Measurements from ENCODE around the gene SYF2. TPM values are rescaled to one million over a fixed set of nuclear protein-coding genes. Genes with fewer than 3 reads are reported as not detected.

SYF2 gene
- polyA plus RNA-seq, 1 experiment, result 15.0 TPM

DNA sequence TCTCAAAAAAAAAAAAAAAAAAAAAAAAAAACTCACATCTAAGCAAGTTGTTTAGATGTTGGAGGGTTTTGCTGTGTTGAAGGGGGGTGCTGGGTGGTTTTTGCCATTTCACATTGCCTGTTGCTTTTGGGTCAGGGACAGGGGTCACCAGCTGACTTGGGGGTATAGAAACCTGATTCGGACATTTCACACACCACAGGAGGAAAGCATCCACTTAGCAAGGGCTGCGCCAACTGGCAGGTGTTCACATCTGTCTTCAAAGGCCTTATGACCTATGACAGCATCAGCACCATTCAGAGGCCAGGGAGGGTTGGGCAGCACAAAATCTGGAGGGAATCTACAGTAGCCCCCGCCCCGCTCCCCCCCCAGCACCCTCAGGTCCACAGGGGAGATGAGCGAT lies 45.2 kb downstream of the SYF2 start:
- CTCF ChIA-PET, result interaction anchor here (1.3 kb wide), 1 partner anchor 13 kb away, joined by 3 read pairs; no protein-coding TSS in a partner anchor

DNA sequence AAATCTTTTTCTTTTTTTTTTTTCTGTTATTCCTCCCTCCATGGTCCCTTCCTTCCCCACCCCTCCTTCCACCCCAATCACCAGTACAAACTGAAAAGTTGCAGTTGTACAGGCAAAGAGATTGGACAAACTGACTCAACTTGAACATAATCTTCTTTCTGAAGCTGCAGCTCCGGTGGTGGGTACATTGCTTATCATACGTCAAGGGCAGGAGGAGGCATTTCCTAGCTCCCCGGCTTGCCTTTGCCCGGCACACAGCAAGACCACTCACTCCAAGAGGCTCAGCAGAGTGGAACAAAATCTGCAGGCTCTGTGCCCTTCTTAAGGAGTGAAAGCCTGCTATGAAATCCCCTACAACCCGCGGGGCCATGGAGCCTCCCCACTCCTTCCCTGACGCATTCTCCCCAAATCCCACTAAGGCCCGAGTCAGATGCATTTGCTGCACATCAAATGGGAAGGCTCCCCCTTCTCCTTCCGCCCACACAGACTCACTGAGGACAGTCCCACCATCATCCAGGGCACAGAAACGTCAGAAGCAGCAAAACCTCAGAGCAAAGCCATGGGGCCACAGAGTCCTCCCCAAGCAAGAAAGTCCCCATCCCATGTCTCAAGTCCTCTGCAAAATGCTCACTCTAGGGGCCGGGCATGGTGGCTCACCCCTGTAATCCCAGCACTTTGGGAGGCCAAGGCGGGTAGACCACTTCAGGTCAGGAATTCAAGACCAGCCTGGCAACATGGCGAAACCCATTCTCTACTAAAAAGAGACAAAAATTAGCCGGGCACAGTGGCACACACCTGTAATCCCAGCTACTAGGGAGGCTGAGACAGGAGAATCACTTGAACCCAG lies 45.9 kb downstream of the SYF2 start:
- CTCF ChIA-PET, result interaction anchor here (1.7 kb wide), 1 partner anchor 18 kb away, joined by 6 read pairs; no protein-coding TSS in a partner anchor
- no peak overlapping the region for H3K4me3 ChIP-seq (ENCODE audit: low read depth, low read length)
- no peaks in the 10 kb centered on the region for H3K36me3 ChIP-seq (ENCODE audit: control insufficient read depth, insufficient read depth, low read length)
- no peak for DNase-seq (ENCODE audit: low read depth)
- POLR2A ChIA-PET, result no interaction called here
- no peak for TF ChIP-seq CTCF (IDR thresholded peaks at IDR 0.05; ENCODE audit: insufficient read depth, low read depth, low read length)
- H3K27me3 ChIP-seq (ENCODE audit: control insufficient read depth, insufficient read depth, low read length), result peaks cover 7% of the 10 kb centered on the region; the same call in 1 of the 2 replicates

More for the DNA sequence above, 45.2 kb downstream of the SYF2 start:
- POLR2A ChIA-PET, result no interaction called here
- peaks cover 7% of the 10 kb centered on the region; the same call in 1 of the 2 replicates for H3K27me3 ChIP-seq (ENCODE audit: control insufficient read depth, insufficient read depth, low read length)
- no peak overlapping the region for H3K4me3 ChIP-seq (ENCODE audit: low read depth, low read length)
- no peak for TF ChIP-seq CTCF (IDR thresholded peaks at IDR 0.05; ENCODE audit: insufficient read depth, low read depth, low read length)
- no peak for DNase-seq (ENCODE audit: low read depth)
- no peaks in the 10 kb centered on the region for H3K36me3 ChIP-seq (ENCODE audit: control insufficient read depth, insufficient read depth, low read length)

GRCh38 chr1:25185409-25186160 lies 46.7 kb downstream of the SYF2 start:
- CTCF ChIA-PET, result interaction anchor here (1.1 to 1.7 kb wide), 2 partner anchors 15 to 19 kb away, joined by 3 to 6 read pairs; no protein-coding TSS in a partner anchor
- Histone ChIP-seq H3K27me3 (ENCODE audit: control insufficient read depth, insufficient read depth, low read length) (peaks cover 2% of the 10 kb centered on the region; the same call in 1 of the 2 replicates), H3K4me3 (ENCODE audit: low read depth, low read length) (no peak overlapping the region), H3K36me3 (ENCODE audit: control insufficient read depth, insufficient read depth, low read length) (no peaks in the 10 kb centered on the region)
- DNase-seq (ENCODE audit: low read depth), result no peak
- POLR2A ChIA-PET, result no interaction called here
- TF ChIP-seq CTCF (IDR thresholded peaks at IDR 0.05; ENCODE audit: insufficient read depth, low read depth, low read length), result no peak

DNA sequence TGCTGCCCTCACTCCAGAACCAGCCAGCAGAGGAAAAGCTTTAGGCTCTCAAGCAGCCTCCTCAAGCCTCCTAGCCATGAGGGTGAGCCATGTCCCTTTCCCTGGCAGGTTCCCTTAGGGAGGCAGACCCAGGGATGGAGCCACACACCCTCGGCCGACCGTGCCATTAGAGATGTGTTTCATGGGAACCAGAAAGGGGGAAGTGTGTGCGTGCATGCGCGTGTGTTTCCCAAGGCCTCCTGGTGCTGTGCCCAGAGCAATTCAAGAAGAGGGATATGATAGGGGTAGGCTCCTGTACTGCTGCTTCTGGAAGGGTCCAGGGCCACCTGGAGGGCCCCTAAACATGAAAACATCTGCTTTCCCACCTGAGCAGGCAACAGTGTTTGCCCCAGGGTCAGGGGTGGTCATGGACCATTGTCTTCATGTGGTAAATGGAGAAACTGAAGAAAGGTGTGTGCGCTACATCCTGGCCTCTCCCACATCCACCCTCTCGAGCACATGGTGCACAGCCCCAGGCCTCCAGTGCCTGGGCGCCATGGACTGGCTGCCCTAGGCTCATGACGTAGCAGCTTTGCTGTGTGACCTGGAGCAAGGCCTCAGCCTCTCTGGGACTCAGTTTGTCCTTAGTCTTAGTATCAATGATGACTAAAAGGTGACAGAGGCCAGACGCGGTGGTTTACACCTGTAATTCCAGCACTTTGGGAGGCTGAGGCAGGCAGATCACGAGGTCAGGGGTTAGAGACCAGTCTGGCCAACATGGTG lies 48.1 kb downstream of the SYF2 start:
- TF ChIP-seq CTCF (IDR thresholded peaks at IDR 0.05; ENCODE audit: insufficient read depth, low read depth, low read length), result no peak
- CTCF ChIA-PET, result interaction anchor here (1.1 kb wide), 2 partner anchors 16 to 22 kb away, joined by 3 read pairs; no protein-coding TSS in a partner anchor
- H3K27me3 ChIP-seq (ENCODE audit: control insufficient read depth, insufficient read depth, low read length), result peaks cover 1% of the 10 kb centered on the region; the same call in 1 of the 2 replicates
- no peak for DNase-seq (ENCODE audit: low read depth)
- no peak overlapping the region for H3K4me3 ChIP-seq (ENCODE audit: low read depth, low read length)
- POLR2A ChIA-PET, result no interaction called here
- no peaks in the 10 kb centered on the region for H3K36me3 ChIP-seq (ENCODE audit: control insufficient read depth, insufficient read depth, low read length)

Data from BJ (cell line).